ENCODE data around the gene CLDND2. TPM values are rescaled to one million over a fixed set of nuclear protein-coding genes. Genes with fewer than 3 reads are reported as not detected.

CLDND2 gene
- total RNA-seq, 1 experiment from 2014 or later: 1.8 TPM

DNA sequence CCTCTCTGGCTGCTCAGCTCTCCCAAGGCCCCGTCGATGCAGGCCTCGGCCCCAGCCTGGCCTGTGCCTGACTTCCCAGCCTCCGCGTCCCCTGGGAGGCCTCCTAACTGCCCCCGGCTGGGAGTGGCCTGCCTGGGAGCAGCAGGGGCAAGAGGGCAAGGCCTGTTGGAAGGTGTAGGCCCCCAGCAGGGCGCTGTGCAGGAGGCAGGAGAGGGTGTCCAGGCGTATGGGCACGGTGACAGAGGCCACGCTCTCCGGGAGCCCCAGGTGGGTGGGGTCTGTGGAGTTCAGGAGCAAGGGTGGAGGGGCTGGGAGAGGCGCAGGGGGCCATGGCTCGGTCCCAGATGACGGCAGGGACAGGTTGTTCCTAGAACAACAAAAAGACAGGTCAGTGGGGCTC lies 20.3 kb upstream of the CLDND2 start:
- intact Hi-C loops (cut with micrococcal nuclease): no loop called here
- H4K20me1 ChIP-seq (ENCODE audit: insufficient read depth): no peaks in the 10 kb centered on the region
- RAD21 ChIA-PET (ENCODE audit: low non-redundant PET in 1 of 2, low total read pairs in 2 of 2, uncharacterized antibody in 2 of 2, unreplicated experiment in 2 of 2): no interaction called here
- ATAC-seq: no peak
- CTCF ChIA-PET: no interaction called here
- peaks cover 0 to 6% of the 10 kb centered on the region in 2 experiments; a peak in 2 of 4 replicates for H3K4me1 ChIP-seq (ENCODE audit: control insufficient read depth in 1 of 2, insufficient read depth in 2 of 2, low read length in 2 of 2)
- DNase-seq (ENCODE audit: low read depth, low spot score): no peak
- no peaks in the 10 kb centered on the region for H3K79me2 ChIP-seq (ENCODE audit: insufficient read depth, low read length)
- no peak overlapping the region for H3K27ac ChIP-seq (ENCODE audit: low read depth, low read length)
- H3K36me3 ChIP-seq (ENCODE audit: control insufficient read depth in 1 of 2, insufficient read depth in 2 of 2, low read length in 2 of 2): no peaks in the 10 kb centered on the region
- POLR2A ChIA-PET: interaction anchor here (0.7 kb wide), 1 partner anchor 324 kb away, joined by 3 read pairs; no protein-coding TSS in a partner anchor
- H3K4me3 ChIP-seq (replicated peaks in 1 of 2; ENCODE audit: low read depth in 1 of 2, low read length in 2 of 2): no peak overlapping the region
- H3K4me2 ChIP-seq (ENCODE audit: low read length): no peak overlapping the region
- BruUV-seq (replicated peaks): no TSS peak
- H3K27me3 ChIP-seq (ENCODE audit: insufficient read depth, low read length): no peaks in the 10 kb centered on the region
- TF ChIP-seq JUND (IDR thresholded peaks at IDR 0.05): no peak
- TF ChIP-seq CBX3 (IDR thresholded peaks at IDR 0.05; ENCODE audit: low read depth): no peak
- no peak for TF ChIP-seq EZH2phosphoT487 (IDR thresholded peaks at IDR 0.05; ENCODE audit: borderline replicate concordance)
- TF ChIP-seq YY1 (IDR thresholded peaks at IDR 0.05; ENCODE audit: extremely low read depth, insufficient replicate concordance, low read depth, low read length): no peak
- no peak for TF ChIP-seq POLR2AphosphoS5 (IDR thresholded peaks at IDR 0.05; ENCODE audit: low read depth, low read length)
- TF ChIP-seq, protein P1, sequence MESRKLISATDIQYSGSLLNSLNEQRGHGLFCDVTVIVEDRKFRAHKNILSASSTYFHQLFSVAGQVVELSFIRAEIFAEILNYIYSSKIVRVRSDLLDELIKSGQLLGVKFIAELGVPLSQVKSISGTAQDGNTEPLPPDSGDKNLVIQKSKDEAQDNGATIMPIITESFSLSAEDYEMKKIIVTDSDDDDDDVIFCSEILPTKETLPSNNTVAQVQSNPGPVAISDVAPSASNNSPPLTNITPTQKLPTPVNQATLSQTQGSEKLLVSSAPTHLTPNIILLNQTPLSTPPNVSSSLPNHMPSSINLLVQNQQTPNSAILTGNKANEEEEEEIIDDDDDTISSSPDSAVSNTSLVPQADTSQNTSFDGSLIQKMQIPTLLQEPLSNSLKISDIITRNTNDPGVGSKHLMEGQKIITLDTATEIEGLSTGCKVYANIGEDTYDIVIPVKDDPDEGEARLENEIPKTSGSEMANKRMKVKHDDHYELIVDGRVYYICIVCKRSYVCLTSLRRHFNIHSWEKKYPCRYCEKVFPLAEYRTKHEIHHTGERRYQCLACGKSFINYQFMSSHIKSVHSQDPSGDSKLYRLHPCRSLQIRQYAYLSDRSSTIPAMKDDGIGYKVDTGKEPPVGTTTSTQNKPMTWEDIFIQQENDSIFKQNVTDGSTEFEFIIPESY (IDR thresholded peaks at IDR 0.05; ENCODE audit: extremely low read depth, insufficient replicate concordance, low read length): no peak
- TF ChIP-seq TCF7L2 (IDR thresholded peaks at IDR 0.05; ENCODE audit: borderline replicate concordance, extremely low read depth, insufficient read depth, insufficient read length): no peak
- TF ChIP-seq ZNF274 (IDR thresholded peaks at IDR 0.05; ENCODE audit: low read depth, low read length): no peak
- no peak for TF ChIP-seq SIN3A (IDR thresholded peaks at IDR 0.05; ENCODE audit: low read depth)
- TF ChIP-seq, protein P2, sequence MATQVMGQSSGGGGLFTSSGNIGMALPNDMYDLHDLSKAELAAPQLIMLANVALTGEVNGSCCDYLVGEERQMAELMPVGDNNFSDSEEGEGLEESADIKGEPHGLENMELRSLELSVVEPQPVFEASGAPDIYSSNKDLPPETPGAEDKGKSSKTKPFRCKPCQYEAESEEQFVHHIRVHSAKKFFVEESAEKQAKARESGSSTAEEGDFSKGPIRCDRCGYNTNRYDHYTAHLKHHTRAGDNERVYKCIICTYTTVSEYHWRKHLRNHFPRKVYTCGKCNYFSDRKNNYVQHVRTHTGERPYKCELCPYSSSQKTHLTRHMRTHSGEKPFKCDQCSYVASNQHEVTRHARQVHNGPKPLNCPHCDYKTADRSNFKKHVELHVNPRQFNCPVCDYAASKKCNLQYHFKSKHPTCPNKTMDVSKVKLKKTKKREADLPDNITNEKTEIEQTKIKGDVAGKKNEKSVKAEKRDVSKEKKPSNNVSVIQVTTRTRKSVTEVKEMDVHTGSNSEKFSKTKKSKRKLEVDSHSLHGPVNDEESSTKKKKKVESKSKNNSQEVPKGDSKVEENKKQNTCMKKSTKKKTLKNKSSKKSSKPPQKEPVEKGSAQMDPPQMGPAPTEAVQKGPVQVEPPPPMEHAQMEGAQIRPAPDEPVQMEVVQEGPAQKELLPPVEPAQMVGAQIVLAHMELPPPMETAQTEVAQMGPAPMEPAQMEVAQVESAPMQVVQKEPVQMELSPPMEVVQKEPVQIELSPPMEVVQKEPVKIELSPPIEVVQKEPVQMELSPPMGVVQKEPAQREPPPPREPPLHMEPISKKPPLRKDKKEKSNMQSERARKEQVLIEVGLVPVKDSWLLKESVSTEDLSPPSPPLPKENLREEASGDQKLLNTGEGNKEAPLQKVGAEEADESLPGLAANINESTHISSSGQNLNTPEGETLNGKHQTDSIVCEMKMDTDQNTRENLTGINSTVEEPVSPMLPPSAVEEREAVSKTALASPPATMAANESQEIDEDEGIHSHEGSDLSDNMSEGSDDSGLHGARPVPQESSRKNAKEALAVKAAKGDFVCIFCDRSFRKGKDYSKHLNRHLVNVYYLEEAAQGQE (IDR thresholded peaks at IDR 0.05; ENCODE audit: low read depth): no peak
- no peak for TF ChIP-seq ELF1 (IDR thresholded peaks at IDR 0.05; ENCODE audit: borderline replicate concordance, low read depth)
- no peak for TF ChIP-seq EGR1 (IDR thresholded peaks at IDR 0.05; ENCODE audit: low read depth)
- TF ChIP-seq POLR2A (IDR thresholded peaks at IDR 0.05; ENCODE audit: borderline replicate concordance, extremely low read depth, insufficient read depth, insufficient read length): no peak
- TF ChIP-seq, protein P3, sequence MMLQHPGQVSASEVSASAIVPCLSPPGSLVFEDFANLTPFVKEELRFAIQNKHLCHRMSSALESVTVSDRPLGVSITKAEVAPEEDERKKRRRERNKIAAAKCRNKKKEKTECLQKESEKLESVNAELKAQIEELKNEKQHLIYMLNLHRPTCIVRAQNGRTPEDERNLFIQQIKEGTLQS (IDR thresholded peaks at IDR 0.05): no peak
- TF ChIP-seq FOSL1 (IDR thresholded peaks at IDR 0.05; ENCODE audit: low read depth): no peak
- no peak for TF ChIP-seq EZH2 (IDR thresholded peaks at IDR 0.05)
- no peak for TF ChIP-seq RAD21 (IDR thresholded peaks at IDR 0.05; ENCODE audit: low read depth)
- no peak for TF ChIP-seq SRF (IDR thresholded peaks at IDR 0.05; ENCODE audit: low read depth)
- no peak for TF ChIP-seq CEBPB (IDR thresholded peaks at IDR 0.05; ENCODE audit: low read depth)
- no peak overlapping the region for H3K9ac ChIP-seq (ENCODE audit: low read length)
- H2AFZ ChIP-seq (ENCODE audit: low read depth, low read length, poor library complexity, severe bottlenecking): no peak overlapping the region
- H3K9me3 ChIP-seq (ENCODE audit: control insufficient read depth in 1 of 2, insufficient read depth in 1 of 2, low read depth in 1 of 2, low read length in 2 of 2): no peaks in the 10 kb centered on the region
- no peaks in the 10 kb centered on the region for H3K9me2 ChIP-seq (ENCODE audit: insufficient read depth)
